Hematopoietic multipotent progenitor cell treated with erythropoietin and hydrocortisone succinate and interleukin-3 and kit ligand, for 8 days (in vitro differentiated cells): Measurements from ENCODE around the gene DRD1.

Source experiments
- DNase-seq: peaks from one replicate; pipeline ENCODE4 v3.0.0-alpha.2; 2015

The DRD1 gene

DNA sequence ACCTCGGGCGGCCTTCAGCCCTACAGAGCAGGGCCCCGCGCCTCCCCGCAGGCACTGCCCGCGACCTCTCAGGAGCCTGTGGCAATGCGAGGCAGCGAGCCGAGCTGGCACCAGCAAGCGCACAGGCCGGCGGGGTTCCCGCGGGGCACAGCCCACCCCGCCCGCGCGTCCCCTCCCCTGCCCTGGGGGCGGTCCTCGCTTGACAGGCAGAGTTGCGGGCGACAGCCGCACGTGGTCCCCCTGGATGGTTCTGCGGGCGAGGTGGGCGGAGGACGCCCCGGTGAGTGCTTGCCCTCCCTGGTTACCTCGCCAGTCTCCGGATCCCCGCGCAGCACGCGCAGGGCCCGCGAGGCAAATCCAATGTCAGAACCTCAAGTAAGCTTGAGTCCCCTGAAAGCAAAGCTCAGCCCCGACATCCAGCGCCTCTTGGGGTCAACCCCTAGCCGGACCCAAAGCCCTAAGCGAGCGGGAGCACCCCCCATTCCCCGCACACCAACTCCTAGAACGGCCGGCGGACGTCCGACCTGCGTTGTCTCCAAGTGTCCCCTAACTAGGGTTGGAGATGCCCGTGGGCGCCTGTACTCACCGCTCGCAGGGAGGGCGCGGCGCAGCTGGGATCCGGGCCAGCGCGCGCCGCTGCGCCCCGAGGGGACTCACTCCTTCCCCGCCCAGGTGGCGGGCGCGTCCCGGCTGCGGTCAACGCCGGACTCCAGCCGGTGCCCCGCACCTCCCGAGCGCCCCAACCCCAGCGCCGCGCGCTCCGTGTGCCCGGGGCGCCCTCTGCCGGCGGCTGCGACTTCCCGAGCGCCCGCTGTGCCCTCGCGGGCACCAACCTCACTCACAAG is at the start of gene DRD1:
Gene DRD1 (minus strand): TSS at position 123 of the 845 bp plus-strand sequence. CDS start 1,083 bp downstream, outside the sequence.
- peak; percentile 34 for DNase-seq

DNA sequence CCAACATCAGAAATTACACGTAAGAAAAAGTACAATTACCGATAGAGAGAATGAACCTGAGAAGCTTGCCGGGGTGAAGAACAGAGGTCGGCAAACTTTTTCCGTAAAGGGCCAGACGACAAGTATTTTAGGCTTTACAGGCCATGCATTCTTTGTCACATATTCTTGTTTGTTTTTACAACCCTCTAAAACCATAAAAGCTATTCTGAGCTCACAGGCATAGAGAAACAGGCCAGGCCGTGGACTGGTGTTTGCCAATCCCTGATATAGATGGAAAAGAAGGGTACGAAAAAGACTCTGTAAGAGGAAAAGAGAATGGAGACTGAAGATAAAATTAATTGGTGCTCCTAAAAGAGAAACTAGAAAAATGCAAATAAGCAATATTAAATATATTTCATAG is 49.7 kb upstream of the DRD1 start:
- DNase-seq = no peak

DNA sequence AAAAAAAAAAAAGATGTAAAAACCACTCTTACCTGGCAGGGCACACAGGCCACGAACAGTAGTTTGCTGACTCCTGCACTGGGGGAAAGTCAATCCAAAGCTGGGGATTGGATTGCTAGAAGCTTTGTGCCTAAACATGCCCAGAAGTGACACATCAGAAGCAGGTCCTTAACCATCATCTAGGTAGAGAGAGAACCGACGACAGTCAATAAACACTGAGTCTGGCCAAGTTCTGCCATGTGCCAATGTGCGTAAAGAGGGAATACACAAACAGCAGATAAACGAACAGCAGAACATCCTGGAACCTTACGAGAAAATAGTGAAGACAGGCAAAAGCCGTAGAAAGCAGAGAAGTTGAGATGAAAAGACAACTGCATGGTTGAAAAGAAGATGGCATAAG is 49.3 kb upstream of the DRD1 start:
- no peak for DNase-seq

DNA sequence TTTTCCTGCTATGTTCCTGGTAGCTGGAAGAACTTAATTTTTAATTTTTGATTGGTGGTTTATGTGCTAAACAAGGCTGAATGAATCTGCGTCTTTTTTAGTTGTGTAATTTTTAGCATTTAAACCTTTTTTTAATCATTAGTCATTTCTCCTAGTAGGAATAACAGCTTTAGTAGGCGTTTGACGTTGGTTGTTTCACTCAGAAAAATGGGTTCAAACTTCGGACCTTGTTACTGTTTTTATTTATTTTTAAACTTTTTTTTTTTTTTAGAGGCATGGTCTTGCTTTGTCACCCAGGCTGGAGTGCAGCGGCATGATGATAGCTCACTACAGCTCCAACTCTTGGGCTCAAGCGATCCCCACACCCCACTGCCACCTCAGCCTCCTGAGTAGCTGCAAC is 47.2 kb upstream of the DRD1 start:
- no peak for DNase-seq

DNA sequence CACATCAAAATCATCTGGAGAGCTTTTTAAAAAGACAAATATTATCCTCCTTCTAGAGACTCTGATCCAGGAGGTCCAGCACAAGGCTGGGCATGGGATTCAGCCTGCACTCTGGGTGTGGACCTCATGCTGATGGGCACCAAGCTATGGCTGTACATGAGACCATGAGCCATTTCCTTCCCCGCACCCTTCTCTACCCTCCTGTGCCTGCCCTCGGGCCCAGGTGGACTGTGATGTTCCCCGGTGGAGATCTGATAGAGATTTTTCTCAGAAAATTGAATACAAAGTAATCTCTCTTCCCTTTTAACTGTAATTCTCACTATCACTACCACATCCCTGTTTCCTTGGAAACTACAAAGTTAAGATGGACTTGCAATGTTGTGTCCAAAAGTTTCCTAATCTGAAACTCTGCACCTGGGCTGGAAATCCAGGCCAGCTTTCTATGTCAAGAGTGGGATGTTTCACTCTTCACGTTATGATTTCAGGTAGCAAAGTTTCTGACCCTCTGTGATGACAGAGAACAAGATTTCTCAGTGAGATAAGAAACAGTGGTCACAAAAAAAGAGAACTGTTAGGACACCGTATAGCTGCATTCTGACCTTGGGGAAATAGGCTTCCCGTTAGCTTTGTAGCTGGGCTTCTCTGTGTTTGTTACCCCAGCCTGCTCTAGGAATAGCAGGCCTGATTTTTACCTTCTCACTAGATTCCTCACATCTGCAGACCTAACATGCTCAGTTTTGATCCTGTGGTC is 45.9 kb upstream of the DRD1 start:
- DNase-seq = peak; percentile 20

DNA sequence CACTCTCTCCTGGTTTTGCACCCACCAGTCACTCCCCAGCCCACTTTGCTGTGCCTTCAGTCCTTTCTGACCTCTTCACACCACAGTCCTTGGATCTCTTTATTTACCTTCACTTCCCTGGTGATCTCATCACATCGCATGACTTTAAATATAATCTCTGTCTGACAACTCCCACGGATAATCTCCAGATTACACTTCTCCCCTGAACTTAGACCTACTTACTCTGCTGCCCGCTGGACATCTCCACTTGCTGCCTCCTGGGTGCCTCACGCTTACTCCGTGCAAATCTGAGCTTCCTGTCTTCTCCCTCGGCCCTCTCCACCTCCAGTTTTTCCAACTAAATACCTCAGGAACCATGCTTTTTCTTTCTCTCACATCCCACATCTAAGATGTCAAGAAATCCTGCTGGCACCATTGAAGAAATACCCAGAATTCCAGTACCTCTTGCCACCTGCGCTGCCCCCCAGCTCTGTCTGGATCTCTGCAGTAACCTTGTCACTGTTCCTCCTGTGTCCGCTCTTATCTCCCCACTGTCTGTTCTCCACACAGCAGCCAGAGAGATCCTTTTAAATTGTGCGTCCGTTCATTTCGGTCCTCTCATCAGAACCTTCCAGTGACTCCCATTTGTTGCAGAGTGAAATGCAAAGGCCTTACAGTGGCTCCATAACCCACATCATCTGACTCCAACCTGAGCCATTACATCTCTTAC is 43.7 kb upstream of the DRD1 start:
- DNase-seq = no peak

DNA sequence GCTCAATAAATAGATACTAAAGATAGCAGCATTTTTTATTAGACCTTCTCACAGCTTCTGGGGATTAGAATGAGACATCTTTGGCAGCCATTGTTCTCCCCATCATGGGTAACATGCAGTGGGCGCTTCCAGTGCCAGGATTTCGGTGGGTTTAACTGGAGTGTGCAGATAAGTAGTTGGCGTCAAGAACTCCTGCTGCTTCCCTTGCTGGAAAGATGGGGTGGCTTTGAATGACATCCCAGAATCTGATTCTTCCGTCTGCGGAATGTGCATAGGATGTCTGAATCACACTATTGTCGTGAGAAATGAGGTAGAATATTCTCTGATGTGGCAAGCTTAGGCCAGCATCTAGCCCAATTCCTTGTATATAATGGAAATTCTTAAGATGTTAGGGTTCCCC is 41.6 kb upstream of the DRD1 start:
- no peak for DNase-seq

DNA sequence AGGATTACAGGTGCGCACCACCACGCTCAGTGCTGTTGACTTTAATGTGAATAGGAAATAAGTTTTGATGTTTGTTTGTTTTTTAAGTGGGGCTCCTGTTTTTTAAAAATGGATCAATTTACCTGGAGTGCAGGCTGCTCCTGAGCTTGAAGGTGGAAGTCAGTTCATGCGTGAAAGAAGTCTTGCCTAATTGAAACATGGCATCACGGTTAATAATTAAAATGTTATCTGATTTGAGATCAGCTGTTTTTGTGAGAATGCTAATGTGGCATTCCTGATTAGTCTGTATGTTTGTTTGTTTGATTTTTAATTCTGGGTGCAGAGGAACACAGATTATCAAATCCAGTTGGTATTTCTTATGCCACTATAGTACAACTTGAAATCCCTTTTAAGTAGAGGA is 40.8 kb upstream of the DRD1 start:
- DNase-seq = no peak

DNA sequence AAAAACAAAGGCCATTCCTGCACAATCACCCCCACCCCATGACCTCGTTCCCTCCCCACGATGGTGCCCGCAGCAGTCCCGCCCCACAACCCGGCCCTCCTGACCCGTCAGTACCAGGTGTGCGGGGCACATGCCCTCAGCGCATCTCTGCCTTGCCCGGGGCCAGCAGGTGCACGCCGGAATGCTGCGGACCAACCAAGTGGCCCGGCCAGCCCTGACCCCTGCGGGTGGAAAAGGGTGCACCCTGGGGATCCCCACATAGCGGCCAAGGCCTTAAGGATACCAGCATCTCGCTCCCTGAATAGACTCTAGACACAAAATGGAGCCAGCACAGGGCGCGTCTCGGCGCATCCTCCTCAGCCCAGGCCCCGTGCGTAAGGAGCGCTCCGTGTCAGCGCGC is 40.3 kb upstream of the DRD1 start:
- DNase-seq = no peak

DNA sequence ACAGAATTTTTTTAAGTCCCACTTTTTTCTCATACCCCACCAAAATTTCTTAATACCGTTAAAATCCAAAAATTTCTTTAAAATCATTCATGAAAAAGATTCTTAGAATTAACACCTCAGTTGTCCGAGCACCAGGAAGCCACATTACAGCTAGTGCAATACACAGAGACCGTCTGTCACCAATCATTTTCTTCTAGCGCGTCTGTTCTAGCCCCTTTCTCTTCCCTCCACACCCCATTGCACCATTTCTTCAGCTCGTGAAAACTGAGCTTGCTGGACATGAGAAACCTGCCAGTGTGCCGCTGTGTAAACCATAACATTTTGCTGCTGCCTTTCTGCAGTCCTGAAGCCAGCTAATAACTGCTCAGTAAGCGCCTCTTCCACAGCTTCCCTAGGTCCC is 39.4 kb upstream of the DRD1 start:
- no peak for DNase-seq

DNA sequence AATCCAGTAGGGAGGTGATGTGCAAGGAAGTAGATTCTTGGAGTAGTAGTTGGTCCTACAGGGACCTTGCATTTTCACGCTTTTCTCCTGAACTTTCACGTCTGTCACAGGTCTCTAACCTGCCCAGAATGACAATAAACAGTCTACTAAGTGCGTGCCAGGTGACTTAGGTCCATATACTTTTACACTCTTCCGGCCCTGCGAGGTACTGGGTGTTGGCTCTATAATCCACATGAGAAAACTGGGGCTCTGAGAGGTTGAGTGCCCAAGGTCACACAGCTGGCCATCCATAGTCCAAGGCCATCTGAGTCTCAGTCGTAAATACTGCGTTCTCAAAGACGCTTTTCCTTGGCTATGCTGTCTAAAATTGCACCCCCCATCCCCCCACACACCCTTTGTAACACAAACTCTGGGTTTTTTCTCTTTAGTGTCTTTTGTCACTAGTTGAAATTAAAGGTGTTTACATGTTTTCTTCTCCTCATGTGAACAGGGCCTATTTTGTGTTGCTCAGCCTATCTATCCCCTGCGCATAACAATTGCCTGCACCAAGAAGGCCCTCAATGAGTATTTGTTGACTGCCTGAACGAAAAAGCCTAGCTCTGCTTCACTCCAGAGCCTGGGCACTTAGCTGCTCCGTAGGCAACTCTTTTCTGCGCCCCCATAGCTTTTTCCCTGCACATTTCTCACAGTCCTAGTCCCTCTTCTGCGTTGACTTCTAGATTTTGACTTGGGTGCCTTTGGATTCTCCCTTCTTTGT is 35.3 kb upstream of the DRD1 start:
- DNase-seq = peak; percentile 23

DNA sequence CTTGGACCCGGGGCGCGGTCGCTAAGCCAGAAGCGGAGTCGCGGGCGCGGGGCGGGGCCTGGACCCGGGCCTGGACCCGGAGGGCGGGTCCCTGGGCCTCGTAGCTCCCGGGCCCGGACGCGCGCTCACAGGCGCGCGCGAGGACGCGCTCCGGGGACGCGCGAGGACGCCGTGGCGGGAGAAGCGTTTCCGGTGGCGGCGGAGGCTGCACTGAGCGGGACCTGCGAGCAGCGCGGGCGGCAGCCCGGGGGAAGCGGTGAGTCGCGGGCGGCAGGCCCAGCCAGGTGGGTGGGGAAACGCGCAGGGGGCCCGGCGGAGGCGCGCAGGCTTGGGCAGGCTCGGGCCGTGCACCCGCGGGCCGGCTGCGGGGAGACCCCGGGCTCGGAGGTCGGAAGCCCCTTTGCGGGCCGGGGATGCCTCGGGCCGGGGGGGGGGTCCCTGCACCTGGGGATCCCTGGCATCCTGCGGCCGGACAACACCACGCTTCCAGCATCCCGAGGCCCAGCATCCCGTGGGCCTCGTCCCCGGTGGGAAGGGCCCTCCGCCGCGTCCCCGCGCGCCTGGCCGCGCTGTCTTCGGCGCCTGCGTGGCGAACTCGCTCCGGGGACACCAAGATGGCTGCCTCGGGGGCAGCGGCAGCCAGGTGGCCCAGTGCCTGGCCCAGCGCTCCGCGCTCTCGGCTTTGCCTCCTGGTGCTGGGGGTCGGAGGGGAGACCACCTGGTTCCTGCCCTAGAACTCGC is 34.6 kb upstream of the DRD1 start, which contains the start of gene SFXN1:
Gene SFXN1 (plus strand): TSS at position 177 of the 741 bp plus-strand sequence. CDS start 13,544 bp downstream, outside the sequence.
- DNase-seq = peak; percentile 78

DNA sequence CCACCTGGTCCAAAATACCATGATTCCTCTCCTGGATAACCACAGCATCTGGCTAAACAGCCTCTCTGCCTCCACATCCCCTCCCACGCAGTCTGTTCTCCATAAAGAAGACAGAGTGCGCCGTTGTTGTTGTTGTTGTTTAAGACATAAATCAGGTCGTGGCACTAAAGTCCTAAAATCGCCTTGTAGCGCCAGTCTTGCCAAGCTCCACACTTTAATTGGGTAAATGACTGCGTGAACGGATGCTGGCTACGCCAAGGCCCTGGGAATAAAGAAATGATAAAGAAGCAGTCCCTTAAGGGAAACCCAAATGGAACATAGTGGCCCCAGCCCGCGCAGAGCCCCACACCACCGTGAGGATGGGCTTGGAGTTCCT is 34.0 kb upstream of the DRD1 start:
- no peak for DNase-seq

DNA sequence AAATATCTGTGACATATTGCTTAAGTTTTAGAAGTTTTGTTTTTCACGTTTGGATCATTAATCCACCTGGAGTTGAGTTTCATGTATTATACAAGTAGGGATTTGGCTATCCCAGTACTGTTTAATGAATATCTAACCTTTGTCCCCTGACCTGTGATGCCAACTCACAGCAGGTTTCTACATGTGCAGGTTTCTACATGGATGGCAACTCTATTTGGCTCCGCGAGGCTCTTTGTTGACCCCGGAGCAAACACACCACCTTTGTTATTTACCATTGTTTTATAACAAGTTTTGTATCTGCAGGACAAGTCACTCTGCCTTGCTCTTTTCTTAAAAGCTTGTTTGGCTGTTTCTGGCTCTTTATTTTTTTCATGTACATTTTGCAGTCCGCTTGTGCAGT is 33.5 kb upstream of the DRD1 start:
- DNase-seq = no peak

DNA sequence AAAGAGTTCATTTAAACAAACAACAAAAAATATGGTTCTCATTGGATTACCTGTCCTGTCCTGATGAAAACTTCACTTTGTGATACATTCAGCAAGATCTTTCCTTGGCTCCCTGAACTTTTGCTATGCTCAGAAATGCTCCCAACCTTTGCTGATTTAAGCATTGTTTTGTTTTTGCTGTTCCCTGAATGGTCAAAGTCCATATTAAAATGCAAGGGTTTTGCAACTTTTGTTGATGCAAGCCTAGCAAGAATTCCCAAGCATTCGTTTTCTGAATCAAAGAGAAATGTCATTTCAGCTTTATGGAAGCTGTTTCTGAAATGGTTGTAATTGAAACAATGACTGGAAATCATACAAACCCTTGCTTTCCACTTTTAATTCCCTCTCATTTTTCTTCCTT is 31.3 kb upstream of the DRD1 start:
- DNase-seq = no peak

DNA sequence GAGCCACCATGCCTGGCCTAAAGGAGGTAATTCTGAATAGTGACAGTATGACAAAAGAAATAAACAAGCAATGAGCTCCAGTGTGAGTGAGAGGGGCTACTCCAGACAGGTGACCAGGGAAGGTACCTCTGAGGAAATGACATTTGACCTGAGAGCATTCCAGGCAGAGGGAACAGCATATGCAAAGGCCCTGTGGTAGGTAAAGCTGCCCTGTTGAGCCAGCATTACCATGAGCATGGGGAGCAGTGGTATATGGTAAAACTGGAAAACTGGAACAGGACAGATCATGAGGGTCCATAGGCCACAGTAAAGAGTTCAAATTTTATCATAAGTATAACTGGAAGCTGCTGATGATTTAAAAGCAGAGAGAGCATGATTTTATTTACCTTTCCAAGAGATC is 28.4 kb upstream of the DRD1 start:
- no peak for DNase-seq

DNA sequence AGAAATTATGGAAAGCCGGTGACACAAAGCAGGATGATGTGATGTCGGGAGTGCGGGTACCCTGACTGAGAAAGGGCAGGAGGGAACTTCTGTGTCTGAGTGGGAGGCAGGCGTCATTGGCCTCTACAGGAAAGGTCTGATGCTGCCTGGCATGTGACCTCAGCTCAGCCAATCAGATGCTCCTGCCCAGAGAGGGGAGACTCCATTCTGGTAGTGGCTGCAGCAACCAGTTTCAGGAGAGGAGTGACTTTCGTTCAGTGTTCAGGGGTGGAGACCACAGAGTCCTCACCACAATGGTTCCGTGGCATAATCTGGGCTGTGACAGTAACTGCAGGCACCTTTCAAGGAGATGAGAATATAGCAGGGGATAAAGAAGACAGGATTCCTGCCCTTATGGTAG is 27.6 kb upstream of the DRD1 start:
- no peak for DNase-seq

DNA sequence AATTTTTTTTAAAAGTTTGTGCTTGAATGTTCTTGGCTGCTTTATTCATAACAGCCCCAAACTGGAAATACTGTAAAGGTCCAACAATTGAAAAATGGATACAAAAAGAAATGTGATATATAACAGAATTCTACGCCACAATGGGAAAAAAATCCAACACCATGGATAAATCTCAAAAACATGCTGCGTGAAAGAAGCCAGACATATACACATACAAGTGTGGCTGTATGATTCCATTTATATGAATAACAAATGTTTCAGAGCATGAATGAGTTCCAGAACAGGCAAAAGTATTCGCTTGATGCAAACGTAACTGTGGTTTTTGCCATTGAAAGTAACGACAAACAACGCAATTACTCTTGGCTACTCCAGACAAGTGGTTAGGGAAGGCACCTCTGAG is 27.2 kb upstream of the DRD1 start:
- no peak for DNase-seq

DNA sequence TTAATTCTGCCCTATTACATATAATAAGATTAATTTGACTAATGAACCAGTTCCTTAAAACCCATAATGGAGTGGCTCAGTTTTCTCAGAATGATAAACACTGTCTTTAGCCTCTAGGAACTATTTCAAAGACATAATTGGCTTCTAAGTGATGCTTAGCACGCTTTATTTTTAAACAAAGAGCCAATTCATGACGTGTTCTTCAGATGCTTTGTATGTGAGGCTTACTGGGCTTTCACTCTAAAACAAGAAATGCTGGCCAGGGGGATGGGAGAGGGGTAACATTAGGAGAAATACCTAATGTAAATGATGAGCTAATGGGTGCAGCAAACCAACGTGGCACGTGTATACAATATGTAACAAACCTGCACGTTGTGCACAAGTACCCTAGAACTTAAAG is 26.8 kb upstream of the DRD1 start:
- DNase-seq = no peak

DNA sequence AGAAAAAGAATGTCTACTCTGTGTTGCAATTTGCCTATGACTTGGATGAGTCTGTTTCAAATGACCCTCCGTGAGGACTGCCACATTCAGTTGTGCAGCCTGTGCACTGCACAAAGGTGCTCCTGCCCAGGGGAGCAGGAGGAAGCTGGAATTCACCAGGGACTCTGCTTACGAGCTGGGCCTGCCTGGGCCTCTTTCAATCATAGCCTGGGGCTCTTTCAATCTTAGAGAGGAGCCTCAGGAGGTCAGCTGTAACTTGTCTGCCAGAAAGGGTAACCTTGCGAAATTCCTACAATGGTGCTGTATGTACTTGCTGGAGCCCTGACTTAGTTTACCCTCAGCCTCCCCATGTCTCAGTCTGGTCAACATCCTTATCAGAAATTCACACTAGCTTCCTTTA is 25.9 kb upstream of the DRD1 start:
- no peak for DNase-seq

DNA sequence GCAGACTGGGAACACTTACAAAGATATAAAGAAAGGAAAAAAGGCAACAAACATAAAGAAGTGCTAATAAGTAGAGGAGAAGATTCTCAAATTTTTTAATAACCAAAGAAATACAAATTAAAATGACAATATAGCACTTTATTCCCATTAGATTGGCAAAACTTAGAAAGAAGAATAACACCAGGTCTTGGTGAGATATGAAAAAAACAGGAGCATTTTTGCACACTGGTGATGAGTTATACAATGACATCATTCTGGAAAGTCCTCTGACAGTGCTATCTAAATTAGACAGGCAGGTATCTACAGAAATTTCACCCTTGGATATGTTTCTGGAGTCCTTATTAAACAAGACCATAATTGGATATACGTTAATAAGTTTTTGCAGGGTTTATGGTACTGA is 24.9 kb upstream of the DRD1 start:
- no peak for DNase-seq
